Putamen (tissue), 1 donor: ENCODE results near the gene TIMM17A.

Experiments used
- DNase-seq: peaks from one replicate; pipeline ENCODE4 v3.0.0-alpha.2; 2016; ENCODE audit warnings: low spot score

Gene TIMM17A

GRCh38 chr1:201955009-201955728 is at the start of gene TIMM17A:
TIMM17A (plus strand) TSS chr1:201955503; CDS start chr1:201955527, 24 bp downstream.
- peak; percentile 98 for DNase-seq

GRCh38 chr1:201906336-201906735 is 49.0 kb upstream of the TIMM17A start:
- no peak for DNase-seq

DNA sequence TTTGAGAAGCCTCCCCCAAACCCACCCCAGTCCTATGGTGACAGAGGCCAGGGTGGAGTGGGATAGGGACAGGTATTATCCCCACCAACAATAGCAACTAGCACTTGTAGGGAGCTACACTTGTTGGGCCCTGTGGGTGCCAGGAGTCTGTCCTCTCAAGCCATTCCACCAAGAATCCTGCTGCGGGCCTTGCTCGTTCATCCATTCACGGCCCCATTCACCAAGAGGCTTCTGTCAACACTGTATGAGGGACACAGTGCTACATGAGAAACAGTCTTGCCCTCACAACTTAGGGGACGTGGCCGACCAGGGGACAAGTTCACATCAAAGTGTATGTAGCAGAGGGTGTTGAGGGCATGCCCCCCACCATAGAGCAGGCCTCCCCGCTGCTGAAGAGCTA is 47.7 kb upstream of the TIMM17A start:
- no peak for DNase-seq

DNA sequence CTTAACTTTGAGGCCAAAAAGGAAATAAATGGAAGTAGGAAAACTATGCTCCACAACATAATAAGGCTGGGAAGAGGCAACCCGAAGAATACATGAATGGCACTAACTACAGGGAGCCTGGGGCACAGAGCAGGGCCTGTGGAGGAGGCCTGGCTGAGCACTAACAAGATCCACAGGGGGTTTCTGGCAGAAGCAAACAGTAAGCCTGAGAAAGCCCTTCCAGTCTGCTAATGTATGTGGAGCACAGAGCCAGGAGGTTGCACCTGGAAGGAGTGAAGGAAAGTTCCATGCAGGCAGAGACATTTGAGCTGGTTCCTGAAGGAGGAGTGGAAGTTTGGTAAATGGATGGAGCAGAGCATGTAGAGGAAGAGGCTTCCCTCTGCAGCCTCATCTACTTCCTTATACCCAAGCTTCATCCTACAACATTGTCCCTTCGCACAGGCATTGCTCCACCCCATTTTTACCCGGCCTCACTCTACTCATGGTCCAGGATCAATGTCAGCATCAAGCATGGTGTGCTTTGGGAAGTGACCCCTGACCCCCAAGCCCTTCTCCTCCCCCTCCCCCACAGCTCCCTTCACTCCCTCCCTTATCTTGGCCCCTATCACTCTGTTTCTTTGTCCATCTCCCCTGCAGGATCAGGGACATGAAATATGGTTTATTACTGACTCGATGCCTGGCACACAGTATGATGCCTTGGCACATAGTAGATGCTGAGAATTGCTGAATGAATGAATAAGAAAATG is 43.3 kb upstream of the TIMM17A start:
- no peak for DNase-seq

DNA sequence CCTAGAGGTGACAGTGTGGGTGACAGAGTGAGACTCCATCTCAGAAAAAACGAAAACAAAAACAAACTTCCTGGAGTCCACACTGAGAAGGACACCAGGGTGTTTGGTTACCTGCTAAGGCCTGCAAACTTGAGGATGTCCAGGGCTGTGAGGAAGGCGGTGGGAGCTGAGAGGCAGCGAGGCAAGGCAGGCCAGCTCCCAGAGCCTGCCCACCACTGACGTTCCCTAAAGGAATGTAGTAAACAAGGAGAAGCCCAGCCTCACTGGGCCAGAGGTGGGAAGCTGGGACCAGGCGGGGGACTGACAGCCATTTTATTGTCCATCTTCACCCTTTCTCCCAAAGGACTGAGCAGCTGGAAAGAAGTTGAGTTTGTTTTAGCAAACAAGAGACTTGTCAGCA is 42.5 kb upstream of the TIMM17A start:
- DNase-seq, result no peak

- DNase-seq, result no peak
Measured at GRCh38 chr1:201914456-201915235, 40.7 kb upstream of the TIMM17A start.

- DNase-seq, result no peak
Measured at GRCh38 chr1:201916649-201917249, 38.6 kb upstream of the TIMM17A start.

GRCh38 chr1:201917362-201918033 is 37.8 kb upstream of the TIMM17A start:
- no peak for DNase-seq

DNA sequence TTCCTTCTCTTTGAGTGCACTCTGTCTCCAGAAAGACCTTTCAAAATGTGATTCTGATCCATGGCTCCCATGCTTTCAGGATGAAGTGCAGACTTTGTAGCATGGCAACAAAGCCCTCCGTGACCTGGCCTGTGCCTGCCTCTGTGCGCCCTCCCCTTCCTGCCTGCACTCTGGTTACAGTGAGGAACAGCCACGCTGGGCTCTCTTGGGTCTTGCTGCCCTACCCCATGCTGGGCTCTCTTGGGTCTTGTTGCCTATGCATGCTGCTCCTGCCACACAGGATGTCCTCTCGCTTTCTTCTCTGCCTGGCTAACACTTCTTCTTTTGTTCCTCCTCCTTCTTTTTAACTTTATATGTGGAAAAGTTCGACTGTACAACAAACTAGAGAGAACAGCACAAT is 37.0 kb upstream of the TIMM17A start:
- no peak for DNase-seq

DNA sequence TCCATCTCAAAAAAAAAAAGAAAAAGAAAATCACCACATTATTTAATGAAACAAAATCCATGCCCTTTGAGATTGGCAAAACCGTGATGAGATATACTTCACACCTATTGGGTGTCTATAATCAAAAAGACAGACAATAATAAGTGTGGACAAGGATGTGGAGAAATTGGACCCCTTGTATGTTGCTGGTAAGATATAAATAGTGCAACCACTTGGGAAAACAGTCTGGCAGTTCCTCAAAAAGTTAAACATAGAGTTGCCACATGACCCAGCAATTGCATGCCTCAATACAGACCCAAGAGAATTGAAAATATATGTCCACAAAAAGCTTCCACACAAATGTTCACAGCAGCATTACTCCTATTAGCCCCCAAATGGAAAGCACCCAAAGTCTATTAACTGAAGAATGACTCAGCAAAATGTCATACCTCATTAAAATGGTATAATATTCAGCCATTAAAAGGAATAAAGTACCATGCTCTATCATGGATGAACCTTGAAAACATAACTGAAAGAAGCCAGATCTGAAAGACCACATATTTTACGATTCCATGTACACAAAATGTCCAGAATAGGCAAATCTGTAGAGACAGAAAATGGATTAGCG is 33.2 kb upstream of the TIMM17A start:
- no peak for DNase-seq

GRCh38 chr1:201925301-201925567 is 30.1 kb upstream of the TIMM17A start:
- DNase-seq, result no peak

DNA sequence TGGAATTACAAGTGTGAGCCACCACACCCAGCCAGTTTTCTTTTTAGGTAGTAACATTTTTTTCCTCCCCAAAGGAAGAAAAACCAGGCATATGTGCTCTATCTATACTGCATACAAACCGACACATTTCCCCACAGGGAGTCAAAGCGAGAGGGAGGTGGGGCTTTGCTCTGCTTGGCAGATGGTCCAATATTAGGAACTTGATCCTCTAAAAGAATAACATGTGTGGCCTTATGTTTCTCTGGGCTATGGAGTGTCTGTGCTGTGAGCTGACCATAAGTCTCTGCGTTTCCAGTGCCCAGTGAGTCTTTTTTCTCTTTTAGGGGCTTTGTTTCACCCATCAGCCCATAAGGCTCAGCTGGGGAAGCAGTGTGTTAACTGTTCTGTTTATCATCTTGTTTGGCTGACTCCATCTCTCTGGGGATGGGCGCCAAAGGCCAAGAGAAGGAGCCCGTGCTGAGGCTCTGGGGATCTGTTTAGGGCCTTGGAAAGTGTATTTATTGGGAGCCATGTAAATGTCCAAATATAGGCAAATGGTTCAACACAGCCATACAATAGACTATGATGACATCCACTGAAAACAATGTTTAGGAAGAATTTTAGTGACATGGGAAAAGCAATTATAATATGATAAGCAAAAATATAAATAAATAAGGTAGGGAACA is 29.2 kb upstream of the TIMM17A start:
- DNase-seq, result no peak

GRCh38 chr1:201928266-201928665 is 27.0 kb upstream of the TIMM17A start:
- DNase-seq, result no peak

GRCh38 chr1:201930137-201930536 is 25.2 kb upstream of the TIMM17A start:
- no peak for DNase-seq

GRCh38 chr1:201930803-201931202 is 24.5 kb upstream of the TIMM17A start:
- no peak for DNase-seq

GRCh38 chr1:201933840-201934430 is 21.4 kb upstream of the TIMM17A start:
- DNase-seq, result no peak

GRCh38 chr1:201937624-201938213 is 17.6 kb upstream of the TIMM17A start:
- no peak for DNase-seq

- no peak for DNase-seq
Measured at GRCh38 chr1:201938440-201939035, 16.8 kb upstream of the TIMM17A start.

DNA sequence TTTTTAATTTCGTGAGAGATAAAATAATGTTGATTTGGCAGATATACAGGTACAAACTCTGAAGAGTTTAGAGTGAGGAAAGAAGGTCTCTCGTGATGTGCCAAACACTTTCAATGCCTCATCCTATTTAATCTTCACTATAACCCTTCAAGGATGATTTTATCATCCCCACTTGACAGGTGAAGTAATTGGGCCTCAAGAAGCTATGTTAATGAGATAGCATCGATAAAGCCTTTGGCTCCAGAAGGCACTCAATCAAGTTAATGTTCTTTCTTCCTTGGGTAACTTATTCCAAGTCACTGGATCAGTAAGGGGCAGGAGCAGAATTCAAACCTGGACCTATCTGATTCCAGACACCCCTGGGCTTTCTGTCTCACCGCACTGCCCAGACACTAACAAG is 16.2 kb upstream of the TIMM17A start:
- DNase-seq, result no peak

- DNase-seq, result no peak
Measured at GRCh38 chr1:201939574-201939973, 15.7 kb upstream of the TIMM17A start.
